Islet of Langerhans (tissue), 1 donor: ENCODE measurements around the gene LMBR1L.

ENCODE experiments used
- FAIRE-seq: peaks from one replicate; lab custom pipeline; 2011; peaks lifted over from hg19 to GRCh38; lab: Jason Lieb, UNC

Gene LMBR1L

DNA sequence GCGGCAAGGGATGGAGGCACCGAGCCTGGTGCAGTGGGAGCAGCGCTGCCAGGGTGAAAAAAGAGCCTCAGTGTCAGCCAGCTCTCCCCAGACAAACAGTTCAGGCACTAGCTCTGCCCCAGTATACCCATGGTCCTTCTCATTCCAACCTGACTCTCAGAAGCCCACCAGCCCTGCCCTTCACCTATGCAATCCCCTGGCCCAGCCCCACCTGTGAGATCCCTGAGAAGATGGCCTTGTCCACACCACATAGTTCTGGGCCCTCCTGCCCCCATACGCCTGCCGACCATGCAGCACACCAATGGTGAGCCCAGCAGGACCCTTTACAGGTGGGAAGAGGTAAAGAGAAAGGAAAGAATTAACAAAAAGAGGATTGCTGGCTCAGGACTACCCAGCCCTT lies 56.6 kb downstream of the LMBR1L start:
- no peak for FAIRE-seq

DNA sequence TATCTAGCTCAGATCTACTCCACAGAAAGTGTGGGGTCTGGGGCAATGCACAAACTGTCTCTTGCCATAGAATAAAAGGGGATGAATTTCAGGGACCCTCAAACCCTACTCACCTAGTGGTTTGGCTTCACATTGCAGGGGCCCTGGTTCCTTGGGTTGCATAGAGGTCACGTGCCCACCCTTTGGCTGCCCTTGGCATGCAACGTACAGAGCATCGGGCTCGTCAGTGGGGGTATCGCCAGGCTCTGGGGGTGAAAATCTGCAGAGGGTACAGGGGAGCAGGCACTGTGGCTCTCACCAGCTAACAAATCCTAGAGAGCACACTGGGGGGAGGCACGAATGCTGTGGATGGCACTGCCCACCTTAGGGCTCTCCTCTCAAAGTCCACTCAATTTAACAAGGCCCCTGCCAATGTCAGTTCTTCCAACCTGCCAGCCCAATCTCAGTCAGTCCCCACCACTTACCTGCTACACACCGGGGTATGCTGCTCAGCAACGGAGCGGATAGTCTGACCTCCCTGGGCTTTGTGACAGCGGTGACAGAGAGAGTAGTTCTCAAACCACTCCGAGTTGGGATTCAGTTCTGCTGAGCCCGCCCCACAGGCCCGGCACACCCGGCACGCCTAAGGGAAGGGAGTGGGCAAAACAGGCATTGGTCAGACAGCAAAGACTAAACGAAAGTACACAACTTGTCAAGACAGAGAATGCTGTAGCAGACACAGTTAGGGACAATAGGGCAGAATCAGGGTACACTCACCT lies 58.0 kb downstream of the LMBR1L start:
- no peak for FAIRE-seq

DNA sequence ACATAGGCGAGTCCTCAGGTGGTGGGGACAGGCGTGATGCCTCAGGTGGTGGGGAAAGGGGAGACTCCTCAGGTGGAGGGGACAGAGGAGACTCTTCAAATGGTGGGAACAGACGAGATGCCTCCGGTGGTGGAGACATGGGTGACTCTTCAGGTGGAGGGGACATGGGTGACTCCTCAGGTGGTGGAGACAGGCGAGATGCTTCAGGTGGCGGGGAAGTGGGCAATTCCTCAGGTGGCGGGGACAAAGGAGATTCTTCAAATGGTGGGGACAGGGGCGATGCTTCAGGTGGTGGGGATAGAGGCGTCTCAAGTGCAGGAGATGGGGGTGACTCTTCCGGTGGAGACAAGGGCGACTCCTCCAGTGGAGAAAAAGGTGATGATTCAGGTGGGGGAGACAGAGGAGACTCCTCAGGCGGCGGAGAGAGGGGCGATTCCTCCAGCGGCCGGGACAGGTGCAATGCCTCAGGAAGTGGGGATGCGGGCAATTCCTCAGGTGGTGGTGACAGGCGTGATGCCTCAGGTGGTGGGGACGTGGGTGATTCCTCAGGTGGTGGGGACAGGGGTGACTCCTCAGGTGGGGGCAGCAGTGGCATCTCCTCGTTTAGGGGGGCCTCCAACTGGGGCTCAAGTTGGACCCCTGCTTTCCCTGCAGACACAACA lies 58.7 kb downstream of the LMBR1L start:
- FAIRE-seq: no peak

DNA sequence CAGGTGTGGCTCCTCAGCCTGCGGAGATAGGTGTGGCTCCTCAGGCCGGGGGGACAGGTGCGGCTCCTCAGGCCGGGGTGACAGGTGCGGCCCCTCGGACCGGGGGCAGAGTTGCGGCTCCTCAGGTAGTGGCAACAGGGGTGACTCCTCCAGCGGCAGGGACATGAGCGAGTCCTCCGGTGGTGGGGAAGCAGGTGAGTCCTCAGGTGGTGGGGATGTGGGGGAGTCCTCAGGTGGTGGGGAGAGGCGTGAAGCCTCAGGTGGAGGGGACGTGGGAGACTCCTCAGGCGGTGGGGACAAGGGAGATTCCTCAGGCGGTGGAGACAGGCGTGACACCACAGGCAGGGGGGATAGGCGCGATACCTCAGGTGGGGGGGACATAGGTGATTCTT lies 59.3 kb downstream of the LMBR1L start:
- no peak for FAIRE-seq

DNA sequence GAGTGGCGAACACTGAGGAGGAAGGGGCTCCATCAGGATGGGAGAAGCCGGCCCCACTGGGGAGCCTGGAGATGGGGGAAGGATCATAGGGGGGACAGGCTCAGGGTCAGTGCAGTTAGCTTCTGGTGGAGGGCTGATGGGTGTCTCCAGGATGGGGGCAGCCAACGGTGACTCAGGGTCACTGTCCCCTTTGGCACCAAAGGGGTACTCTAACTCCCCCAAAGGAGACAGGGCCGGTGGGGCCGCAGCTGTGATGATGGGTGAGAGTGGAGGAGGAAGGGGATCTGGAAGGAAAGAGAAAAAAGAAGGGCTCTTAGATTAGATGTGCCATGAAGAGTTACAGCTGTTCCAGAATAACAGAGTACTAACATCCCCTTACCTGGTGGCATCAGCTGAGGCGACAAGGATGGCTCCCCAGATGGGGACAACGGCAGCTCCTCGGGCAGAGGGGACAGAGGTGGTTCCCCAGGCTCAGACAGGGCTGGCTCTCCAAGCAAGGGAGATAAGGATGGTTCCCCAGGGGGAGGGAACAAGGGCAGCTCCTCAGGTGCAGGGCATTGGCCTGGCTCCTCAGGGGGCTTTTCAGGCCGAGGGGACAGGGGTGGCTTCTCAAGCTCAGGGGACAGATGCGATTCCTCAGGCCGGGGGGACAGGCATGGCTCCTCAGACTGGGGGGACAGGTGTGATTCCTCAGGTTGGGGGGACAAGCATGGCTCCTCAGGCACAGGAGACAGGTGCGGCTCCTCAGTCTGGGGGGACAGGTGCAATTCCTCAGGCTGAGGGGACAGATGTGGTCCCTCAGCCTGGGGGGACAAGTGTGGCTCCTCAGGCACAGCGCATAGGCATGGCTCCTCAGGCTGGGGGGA lies 59.9 kb downstream of the LMBR1L start:
- FAIRE-seq: no peak

DNA sequence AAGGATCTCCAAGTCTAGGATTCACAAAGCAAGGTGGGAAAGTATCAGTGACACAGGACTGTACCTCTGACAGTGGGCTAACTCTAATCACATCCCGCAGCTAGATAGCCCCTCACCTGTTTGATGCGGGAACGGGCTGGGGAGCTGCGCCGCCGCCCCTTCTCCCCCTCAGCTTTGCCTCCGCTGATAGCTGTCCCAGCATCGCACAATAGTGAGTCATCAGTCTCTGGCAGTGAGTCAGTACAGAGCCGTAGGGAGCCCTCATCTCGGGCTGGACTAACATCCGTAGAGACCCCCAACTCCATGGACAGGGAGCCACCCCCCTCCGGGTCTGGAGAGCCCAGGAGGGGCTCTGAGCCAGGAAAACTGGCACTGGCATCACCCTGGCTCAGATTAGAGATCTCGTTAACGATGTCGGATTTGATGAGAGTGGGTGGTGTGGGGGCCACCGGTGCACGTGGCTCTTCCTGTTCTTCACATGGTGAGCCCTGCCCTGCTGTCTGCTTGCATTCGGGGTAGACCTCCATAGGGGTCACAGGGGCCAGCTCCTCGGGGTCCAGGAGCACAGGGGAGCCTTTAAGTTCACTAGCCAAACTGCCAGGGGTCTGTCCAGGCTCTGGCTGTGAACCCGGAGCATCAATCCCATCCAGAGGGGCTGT lies 61.0 kb downstream of the LMBR1L start:
- no peak for FAIRE-seq

DNA sequence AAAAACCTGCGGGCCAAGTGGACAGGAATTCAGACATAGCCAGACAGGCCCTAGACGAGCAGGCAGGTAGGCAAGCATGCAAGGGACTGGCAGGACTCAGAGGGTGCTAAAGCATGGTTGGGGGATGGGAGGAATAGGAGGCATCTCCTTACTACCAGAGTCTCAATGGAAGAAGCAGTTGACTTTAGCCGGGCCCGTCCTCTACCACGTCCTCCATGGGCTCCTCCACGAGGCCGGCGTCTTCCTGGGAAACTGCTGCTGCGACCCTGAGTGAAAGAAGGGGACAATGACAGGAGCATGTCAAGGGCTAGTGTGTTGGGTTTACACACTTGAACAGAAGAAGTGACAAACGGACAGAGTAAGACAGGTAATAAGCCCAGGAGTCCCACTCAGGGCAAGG lies 61.7 kb downstream of the LMBR1L start:
- FAIRE-seq: no peak
